Hindlimb muscle (tissue), 1 donor: Measurements from ENCODE around the gene HEBP2. TPM values are rescaled to one million over a fixed set of nuclear protein-coding genes. Genes with fewer than 3 reads are reported as not detected.

ENCODE experiments used
- DNase-seq: peaks from one replicate; pipeline ENCODE4 v3.0.0-alpha.2; 2013
- polyA plus RNA-seq: library from polyadenylated mRNA; unstranded; fragments of 120-200 nt; gene quantifications from one replicate; pipeline ENCODE4 v1.2.1, GENCODE V29; 2013; ENCODE audit not compliant: insufficient read length

Gene HEBP2
- polyA plus RNA-seq, 1 donor, result 44.0 TPM

DNA sequence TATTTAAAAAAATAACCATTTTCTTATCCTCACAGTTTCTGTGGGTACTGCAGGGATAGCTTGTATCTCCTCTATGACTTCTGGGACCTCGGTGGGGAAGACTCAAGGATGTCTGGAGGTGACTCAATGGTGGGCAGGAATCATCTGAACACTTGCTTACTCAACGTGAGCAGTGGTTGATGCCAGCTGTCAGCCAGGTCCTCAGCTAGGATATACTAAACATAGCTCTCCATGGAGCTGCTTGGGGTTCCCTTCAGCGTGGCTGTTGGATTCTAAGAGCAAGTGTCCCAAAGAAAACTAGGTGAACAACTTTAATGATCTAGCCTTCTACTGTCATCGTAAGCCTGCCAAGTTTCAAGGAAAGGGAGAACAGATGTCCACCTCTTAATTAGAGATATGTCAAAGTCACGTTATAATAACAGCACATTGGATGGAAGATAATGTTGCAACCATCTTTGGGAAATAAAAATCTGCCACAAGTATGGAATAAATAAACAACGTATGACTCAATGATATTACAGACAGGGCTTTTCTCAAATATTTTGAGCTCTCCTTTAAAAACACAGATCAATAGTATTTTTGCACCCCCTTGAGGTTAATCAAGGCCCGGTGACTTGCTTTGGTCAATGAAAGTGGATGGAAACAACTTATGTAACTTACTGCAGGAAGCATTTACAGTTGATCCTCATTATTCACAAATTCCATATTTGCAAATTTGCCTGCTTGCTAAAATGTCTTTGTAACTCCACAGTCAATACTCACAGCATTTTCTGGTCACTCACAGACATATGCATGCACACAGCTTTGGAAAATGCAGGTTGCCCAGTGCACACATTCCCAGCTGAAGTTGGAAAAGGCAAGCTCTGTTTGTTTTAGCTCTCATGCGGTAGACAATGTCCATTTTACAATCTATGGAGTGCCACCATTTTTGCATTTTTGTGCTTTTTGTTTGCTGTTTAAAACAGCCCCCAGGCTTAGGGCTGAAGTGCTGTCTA lies 6.6 kb upstream of the HEBP2 start:
- no peak for DNase-seq

DNA sequence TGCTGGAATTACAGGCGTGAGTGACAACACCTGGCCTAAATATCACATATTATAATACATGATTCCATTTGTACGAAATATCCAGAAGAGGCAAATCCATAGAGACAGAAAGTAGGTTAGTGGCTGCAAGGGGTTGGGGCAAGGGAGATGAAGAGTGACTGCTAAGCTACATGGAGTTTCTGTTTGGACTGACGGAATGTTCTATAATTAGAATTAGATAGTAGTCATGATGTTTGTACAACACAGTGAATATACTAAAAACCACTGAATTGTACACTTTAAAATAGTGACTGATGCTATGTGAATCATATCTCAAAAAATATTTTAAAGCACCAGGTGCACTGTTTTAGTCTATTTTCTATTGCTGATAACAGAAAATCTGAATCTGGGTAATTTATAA lies 3.7 kb upstream of the HEBP2 start:
- no peak for DNase-seq

DNA sequence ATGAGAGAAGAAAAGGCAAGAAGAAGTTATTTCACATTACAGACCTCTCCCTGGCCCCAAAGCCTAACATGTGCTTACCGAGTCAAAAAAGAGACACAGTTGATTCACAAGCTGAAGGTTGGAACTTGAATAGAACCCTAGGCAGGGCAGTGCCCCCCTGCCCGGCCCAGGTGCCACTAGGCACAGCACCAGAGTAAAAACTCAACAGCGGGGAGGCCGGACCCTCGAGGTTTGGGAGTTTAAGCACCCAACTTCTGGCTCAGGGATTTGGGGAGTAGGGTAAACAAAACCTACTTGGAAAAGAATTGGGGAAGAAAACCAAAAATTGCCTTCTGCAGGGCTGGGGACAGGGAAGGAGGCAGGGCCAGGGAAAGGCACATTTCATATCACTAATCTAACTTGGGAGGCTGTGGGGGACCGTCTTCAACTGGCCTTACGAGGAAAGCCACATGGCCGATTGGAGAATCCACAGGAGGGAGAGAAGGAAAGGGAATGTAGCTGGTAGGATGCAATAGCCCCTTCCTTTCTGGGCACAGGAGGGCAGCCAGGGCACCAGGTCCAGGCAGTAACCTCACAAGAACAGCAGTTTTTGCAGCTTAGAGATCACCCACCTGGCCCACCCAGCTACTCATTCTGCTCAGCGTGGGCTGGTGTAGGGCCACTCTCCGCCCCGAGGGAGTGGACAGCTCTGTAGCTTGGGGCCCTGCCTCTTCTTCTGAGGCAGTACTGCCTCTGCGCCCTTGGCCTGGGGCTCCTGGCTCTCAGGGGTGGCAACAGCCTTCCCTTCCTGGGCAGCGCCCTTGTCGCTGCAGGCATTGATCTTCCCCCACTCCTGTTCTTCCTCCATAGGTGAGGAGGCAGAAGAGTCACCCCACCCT lies 1.8 kb upstream of the HEBP2 start:
- DNase-seq, result no peak

DNA sequence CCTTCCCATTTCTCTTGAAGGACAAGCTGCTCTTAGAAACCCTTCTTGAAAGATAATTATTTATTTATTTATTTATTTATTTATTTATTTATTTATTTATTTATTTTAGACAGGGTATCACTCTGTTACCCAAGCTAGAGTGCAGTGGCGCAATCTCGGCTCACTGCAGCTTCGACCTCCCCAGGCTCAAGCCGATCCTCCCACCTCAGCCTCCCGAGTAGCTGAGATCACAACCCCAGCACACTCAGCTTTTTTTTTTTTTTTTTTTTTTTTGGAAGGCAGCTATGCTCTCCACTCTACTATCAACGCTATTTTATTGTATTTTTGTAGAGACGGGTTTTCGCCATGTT lies 1.2 kb upstream of the HEBP2 start:
- no peak for DNase-seq

DNA sequence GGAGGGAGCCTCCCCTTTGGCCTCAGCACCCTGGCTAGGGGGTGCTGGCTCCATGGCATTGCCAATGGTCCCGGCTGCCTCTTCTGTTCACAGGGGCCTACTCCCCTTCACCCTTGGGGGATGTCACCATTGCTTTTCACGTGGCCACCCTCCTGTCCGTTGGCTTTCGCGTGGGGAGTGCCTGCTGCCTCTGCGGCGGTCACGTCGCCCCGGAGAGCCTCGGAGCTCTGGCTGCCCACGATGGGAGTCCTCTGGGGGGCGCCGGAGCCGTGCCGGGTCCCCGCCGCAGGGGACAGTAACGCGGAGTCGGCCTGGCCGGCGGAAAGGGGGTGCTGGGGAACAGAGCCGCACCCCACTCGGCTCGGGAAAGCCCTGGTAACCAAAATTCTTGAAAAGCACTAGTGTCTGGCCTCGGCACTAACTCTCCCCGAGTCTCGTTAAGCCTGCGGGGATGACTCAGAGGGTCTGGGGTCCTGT lies 661 bp upstream of the HEBP2 start:
- DNase-seq, result peak; percentile 27

DNA sequence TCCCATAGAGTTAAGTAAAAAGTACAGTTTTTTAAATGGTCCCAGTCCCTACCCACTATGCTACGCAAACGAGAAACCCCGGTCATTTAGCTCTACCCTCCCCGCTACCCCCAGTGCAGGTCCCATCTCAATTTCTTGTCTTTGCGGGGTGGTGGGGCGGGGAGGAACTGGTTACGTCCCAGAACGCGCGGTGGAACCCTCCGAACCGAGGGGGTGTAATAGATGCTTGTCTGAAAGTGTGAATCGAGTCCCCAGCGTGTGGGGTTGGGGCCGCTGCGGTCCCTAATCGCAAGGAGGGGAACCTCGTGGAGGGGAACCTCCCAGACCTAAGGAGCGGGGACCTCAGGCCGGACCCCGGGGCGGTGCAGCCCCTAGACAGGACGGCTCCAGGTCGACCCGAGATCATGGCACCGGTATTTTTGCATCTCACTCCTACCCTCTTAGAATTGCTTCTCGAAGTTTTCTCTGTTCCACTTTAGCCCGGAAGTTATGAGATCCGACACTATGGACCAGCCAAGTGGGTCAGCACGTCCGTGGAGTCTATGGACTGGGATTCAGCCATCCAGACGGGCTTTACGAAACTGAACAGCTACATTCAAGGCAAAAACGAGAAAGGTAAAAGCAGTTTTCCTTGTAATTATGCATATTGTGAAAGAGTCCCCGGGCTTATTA lies 779 bp downstream of the HEBP2 start:
- DNase-seq, result no peak

DNA sequence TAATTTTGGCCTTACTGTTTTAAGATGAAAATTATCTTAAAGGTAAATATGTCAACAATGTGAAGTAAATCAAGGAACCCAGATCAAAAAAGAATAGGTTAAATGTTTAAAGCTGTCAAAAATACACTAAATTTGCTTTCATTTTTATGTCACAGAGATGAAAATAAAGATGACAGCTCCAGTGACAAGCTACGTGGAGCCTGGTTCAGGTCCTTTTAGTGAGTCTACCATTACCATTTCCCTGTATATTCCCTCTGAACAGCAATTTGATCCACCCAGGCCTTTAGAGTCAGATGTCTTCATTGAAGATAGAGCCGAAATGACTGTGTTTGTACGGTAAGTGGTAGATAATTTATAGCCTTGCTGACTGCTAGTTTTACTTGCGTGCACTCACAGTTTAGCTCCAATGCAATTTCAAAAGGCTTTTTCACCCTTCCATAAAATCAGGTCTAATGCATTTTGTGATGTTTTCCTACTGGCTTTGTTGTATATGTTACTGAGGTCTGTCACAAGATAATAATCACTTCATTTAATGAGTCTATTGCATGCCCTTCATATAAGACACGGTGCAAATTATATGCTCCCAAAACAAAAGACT lies 1.9 kb downstream of the HEBP2 start:
- DNase-seq, result no peak

DNA sequence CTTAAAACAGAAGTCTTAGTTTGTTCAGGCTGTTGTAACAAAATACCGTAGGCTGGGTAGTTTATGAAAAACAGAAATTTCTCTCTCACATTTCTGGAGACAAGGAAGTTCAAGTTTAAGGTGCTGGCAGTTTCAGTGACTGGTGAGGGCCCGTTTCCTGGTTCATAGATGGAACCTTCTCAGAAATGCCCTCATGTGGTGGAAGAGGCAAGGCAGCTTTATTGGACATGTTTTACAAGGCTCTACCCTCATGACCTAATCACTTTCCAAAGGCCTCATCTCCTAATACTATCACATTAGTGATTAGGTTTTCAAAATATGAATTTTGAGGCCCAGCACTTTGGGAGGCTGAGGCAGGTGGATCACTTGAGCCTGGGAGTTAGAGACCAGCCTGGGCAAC lies 2.4 kb downstream of the HEBP2 start:
- DNase-seq, result no peak

DNA sequence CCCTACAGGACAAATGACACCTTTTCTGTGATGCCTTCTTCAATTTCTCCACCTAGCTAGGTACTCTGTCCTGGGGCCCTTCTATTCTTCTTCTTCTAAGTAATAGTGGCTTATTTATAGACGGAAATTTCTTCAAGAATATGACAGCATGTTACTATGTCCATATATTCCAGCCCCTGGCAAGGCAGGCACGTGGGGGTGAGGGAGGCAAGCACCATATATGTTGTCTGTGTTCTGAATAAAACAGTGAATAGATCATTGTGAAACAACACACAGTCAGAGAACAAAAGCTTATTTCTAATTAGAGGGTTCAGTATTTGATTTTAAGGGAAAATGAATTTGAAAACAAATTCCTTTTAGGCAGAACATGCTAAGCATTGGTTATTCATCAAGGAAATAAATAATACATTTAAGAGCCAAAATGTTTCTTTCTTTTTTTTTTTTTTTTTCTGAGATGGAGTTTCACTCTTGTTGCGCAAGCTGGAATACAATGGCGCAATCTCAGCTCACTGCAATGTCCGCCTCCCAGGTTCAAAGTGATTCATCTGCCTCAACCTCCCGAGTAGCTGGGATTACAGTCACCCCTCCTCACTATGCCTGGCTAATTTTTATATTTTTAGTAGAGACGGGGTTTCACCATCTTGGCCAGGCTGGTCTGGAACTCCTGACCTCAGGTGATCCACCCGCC lies 6.2 kb downstream of the HEBP2 start:
- no peak for DNase-seq

DNA sequence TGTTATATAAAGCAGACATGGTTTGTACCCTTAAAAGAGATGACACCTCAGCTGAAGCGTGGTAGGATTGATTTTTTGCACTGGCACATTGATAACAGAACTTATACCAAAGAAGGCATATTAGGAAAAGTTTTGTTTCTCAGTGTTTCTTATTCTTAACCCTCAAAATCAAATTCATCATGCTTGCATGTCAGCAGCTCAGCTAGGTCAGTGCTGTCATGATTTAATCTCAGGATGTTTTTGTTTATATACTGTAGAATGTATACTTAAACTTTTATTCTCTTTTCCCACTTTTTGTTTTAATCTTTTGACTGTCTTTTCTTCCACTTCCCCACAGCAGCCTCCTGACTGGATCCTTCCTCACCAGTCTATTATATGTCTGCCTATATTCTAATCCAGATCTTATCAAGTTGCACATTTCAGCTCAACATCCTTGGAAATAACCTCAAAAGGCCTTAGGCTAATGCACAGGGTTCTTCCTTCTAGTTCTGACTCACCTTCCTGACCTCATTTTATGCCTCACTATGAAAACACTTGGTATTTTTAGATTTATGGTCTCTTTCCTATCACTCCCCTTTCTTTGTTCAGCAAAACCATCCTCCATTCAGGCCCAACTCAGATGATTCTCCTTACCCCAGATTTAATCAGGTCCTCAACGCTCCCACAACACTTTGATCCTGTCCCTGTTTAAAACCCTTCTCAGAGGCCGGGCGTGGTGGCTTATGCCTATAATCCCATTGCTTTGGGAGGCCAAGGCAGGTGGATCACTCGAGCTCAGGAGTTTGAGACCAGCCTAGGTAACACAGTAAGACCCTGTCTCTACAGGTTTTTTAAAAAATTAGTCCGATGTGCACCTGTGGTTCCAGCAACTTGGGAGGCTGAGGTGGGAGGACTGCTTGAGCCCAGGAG lies 7.2 kb downstream of the HEBP2 start:
- no peak for DNase-seq

DNA sequence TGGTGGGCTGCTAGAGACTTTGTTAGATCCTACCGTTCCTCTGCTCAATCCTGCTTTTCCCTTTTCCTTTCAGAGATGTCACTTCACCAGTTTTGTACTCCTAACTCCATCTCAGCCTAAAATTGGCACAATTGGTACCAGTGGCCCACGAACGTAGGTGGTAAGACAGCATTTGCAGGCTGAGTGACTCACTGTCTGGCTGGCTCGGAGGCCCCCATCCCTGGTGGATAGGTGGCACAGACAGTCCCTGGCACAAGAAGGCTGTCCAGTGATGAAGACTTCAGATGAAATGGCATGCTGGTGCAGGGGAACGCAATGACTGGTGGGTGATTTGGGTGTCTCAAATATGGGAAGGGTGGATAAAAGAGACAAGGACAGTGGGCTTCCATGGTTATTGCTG lies 11.1 kb downstream of the HEBP2 start:
- DNase-seq, result no peak

DNA sequence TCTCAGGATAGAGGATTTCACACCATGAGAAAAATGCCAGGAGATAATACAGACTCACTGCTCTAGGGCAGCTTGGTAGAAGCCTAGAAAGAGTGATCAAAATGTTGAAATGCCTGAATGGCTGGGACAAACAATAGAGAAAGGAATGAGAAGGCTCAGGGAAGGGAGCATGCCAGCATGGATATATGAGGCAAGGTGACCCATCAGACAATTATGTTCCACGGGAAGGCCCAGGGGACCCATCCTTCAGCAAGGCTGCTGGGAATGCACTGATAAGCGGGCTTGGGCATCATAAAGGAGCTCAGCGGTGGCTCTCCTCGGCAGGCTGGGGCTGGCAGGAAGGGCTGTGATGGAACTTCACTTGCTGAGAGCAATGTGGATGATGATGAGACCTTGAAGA lies 12.2 kb downstream of the HEBP2 start:
- DNase-seq, result no peak

DNA sequence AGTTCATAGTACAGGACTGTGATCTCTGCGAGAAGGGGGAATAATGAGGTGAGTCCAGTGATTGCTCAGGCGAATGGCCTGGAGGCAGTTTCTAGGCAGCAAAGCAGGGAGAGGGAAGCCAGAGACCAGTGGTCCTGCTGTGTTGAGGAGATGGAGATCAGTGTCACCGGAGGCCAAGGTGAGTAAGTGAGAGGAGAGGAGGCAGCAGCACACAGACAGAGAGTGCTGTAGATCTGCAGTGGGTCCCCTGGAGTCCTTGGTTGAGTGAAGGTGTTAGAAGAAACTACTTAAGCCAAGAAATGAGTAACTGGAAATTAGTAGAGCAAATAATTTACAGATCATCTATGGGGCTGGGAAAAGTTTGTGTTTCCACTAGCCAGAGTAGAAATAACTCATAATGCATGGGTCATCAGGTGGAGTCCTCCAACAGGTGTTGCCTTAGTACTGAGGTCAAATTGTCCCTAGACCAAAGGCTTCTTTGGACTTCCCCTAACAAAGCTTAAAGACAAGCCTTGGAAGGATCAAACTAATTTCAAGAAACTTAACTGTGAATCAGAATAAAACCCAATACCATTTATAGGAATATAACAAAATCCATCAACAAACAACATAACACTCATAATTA lies 13.6 kb downstream of the HEBP2 start:
- no peak for DNase-seq

DNA sequence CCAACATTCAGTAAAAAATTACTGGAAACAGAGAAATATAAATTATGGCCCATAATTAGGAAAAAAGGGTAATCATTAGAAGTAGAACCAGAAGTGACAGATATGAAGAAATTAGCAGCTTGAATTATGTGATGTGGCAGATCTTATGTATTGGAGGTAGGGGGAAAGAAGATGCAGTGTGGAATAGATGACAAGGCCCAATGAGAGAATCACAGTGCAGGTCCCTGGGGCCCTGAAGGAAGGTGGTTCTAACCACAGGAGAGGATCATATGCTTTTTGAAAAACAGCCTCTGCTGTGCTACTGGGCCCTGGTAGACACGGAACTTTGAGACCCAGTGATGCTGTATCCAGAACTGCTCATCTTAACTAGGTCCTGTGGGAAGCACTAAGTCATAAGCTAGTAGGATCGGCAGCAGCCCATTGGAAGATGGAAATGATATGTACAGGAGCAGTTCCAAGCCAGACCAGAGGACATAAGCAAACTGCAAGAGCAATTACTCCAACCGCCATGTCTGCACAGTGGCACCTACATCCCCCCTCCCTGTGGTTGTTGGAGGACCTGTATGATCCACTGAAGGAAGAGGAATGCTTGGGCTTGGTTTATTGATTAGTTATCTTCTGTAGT lies 14.2 kb downstream of the HEBP2 start:
- DNase-seq, result no peak

DNA sequence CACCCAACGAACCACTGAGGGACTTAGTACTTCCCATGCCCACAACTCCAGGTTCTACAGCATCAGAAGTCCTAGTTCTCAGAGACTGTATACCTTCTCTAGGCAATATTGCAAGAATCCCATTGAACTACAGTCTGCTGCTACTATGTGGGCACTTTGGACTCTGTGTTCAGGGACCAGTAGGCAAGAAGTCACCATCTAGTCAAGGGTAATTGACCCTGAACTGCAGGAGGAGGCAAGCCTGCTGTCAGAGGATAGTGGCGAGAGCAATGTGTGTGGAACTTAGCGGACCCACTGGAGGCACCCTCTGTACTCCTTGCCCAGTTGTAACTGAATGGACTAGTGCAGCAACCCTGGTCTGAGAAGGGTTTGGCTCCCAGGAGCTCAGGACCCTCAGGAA lies 15.7 kb downstream of the HEBP2 start:
- DNase-seq, result no peak

DNA sequence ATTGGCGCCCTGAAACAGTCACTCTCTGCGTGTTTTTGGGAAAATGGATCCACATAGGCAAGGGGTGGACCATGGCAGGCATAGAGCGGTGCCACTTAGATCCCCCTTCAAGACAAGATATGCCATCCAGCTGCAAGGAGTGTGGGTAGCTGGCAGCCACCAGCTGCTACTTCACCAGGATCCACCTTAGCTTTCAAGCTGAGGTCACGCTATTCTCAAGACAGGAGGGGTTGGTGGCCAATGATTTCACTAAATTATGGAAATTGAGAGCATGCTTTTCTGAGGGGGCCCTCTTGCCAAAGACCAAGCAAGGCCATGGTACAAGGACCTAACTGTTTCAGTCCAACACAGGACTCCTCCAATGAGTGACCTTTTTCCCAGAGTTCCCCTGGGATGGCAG lies 16.3 kb downstream of the HEBP2 start:
- no peak for DNase-seq

DNA sequence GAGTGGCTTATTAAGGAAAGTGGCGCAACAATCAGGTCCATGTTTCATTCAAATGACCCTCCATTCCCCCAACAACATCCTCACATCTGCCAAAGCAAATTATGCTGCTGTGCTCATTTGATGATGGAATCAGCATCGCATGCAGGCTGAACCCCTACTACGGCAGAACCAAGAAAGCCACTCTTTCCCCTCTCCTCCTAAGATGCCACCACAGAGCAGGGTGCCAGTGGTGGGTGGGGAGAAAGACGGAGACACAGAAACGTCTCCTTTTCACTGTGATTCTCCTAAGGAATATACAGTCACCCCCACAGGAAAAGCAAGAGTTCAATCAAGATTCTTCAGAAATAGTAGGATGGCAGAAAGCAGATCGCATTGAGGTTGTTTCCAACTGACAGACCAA lies 17.1 kb downstream of the HEBP2 start:
- no peak for DNase-seq

DNA sequence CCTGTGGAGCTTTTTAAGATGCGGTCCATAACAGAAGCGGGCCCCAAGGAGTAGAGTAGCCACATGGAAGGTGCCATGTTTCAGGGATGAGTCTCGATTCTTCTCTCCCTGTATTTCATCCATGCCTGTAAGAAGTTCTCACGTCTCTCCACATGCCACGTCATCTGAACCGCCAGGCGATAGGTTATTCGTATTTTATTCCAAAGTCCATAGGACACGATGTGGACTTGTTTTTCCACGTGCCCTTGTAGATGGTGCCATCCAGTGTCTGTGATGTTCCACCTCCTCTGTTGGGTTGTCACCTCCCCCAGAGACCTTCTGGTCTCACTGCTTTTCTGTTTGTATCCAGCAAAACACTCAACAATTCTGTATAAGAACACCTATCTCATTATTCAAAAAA lies 17.6 kb downstream of the HEBP2 start:
- no peak for DNase-seq

DNA sequence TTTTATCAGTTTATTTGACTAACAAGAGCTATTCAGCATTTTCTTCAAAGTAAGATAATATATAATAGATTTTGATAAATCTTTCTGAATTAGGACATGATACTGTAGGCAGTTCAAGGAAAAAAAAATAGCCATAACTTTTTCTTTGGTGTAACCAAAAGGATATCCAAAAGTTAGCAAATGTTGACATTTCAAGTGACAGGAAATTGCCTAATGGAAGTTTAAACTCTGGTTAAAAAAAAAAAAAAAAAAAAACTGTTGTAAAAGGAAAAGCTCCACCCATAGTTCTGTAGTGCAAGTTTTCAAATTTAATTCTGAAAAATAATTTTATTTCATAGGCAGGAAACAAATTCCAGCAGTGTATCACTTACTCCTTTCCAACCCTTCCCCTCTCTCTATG lies 18.8 kb downstream of the HEBP2 start:
- no peak for DNase-seq
